HUES6 (cell line): ENCODE results near the gene MGLL.

Experiments
- H3K27ac ChIP-seq: 2 replicates; pipeline ENCODE4 v1.7.0; 2013; ENCODE audit warnings: low read depth, mild to moderate bottlenecking, low read length, inconsistent platforms
- H3K27me3 ChIP-seq: 2 replicates; pipeline ENCODE4 v1.6.1; 2013; ENCODE audit warnings: low read length; ENCODE audit not compliant: control insufficient read depth, insufficient read depth
- H3K36me3 ChIP-seq: 2 replicates; pipeline ENCODE4 v1.6.1; 2013; ENCODE audit warnings: low read length; ENCODE audit not compliant: control insufficient read depth, insufficient read depth
- H3K4me1 ChIP-seq: 2 replicates; pipeline ENCODE4 v1.6.1; 2013; ENCODE audit warnings: low read length; ENCODE audit not compliant: control insufficient read depth, insufficient read depth
- H3K4me3 ChIP-seq: 2 replicates; pipeline ENCODE4 v1.5.1; 2013; ENCODE audit warnings: low read depth, low read length
- H3K9ac ChIP-seq: one replicate; pipeline ENCODE4 v1.6.1; 2013; ENCODE audit warnings: mild to moderate bottlenecking, low read length
- H3K9me3 ChIP-seq: 2 replicates; pipeline ENCODE4 v1.6.1; 2013; ENCODE audit warnings: low read depth, low read length; ENCODE audit not compliant: control insufficient read depth, insufficient read depth

MGLL gene

GRCh38 chr3:127670761-127671522, 151.4 kb downstream of the MGLL start:
- H3K9ac ChIP-seq, result no peak overlapping the region
- no peaks in the 10 kb centered on the region for H3K9me3 ChIP-seq
- H3K4me3 ChIP-seq, result no peak overlapping the region
- peaks cover 15% of the 10 kb centered on the region for H3K4me1 ChIP-seq
- H3K36me3 ChIP-seq, result no peaks in the 10 kb centered on the region
- no peak overlapping the region for H3K27ac ChIP-seq
- peaks cover 10% of the 10 kb centered on the region for H3K27me3 ChIP-seq

GRCh38 chr3:127670229-127670559, 152.1 kb downstream of the MGLL start:
- Histone ChIP-seq H3K27ac (no peak overlapping the region), H3K9me3 (no peaks in the 10 kb centered on the region), H3K9ac (no peak overlapping the region), H3K27me3 (peaks cover 10% of the 10 kb centered on the region), H3K36me3 (no peaks in the 10 kb centered on the region), H3K4me1 (peaks cover 15% of the 10 kb centered on the region), H3K4me3 (no peak overlapping the region)

- Histone ChIP-seq H3K27me3 (peaks cover 10% of the 10 kb centered on the region), H3K4me3 (no peak overlapping the region), H3K9ac (no peak overlapping the region), H3K4me1 (peaks cover 15% of the 10 kb centered on the region), H3K27ac (no peak overlapping the region), H3K9me3 (no peaks in the 10 kb centered on the region), H3K36me3 (no peaks in the 10 kb centered on the region)
These were observed 152.6 kb downstream of the MGLL start for GRCh38 chr3:127669541-127670228.

GRCh38 chr3:127668906-127669305, 153.4 kb downstream of the MGLL start:
- no peaks in the 10 kb centered on the region for H3K36me3 ChIP-seq
- no peaks in the 10 kb centered on the region for H3K9me3 ChIP-seq
- peaks cover 12% of the 10 kb centered on the region for H3K4me1 ChIP-seq
- no peak overlapping the region for H3K4me3 ChIP-seq
- peaks cover 7% of the 10 kb centered on the region for H3K27me3 ChIP-seq
- no peak overlapping the region for H3K27ac ChIP-seq
- no peak overlapping the region for H3K9ac ChIP-seq

- H3K4me3 ChIP-seq, result no peak overlapping the region
- H3K9ac ChIP-seq, result no peak overlapping the region
- H3K27me3 ChIP-seq, result no peaks in the 10 kb centered on the region; the same call in 1 of the 2 replicates
- no peaks in the 10 kb centered on the region for H3K36me3 ChIP-seq
- H3K9me3 ChIP-seq, result no peaks in the 10 kb centered on the region
- no peak overlapping the region for H3K27ac ChIP-seq
- H3K4me1 ChIP-seq, result 0 out of 2 replicates have a peak, but pooled peaks cover 6% of the 10 kb centered on the region
These were observed 155.1 kb downstream of the MGLL start for GRCh38 chr3:127667119-127667681.

- Histone ChIP-seq H3K9ac (no peak overlapping the region), H3K4me1 (0 out of 2 replicates have a peak, but pooled peaks cover 2% of the 10 kb centered on the region), H3K36me3 (no peaks in the 10 kb centered on the region), H3K27ac (no peak overlapping the region), H3K27me3 (no peaks in the 10 kb centered on the region; the same call in 1 of the 2 replicates), H3K9me3 (no peaks in the 10 kb centered on the region), H3K4me3 (no peak overlapping the region)
These were observed 155.6 kb downstream of the MGLL start for GRCh38 chr3:127666676-127667075.

GRCh38 chr3:127665586-127665985, 156.7 kb downstream of the MGLL start:
- Histone ChIP-seq H3K9me3 (no peaks in the 10 kb centered on the region), H3K4me3 (no peak overlapping the region), H3K27ac (no peak overlapping the region), H3K36me3 (peaks cover 7% of the 10 kb centered on the region; the same call in 1 of the 2 replicates), H3K27me3 (no peaks in the 10 kb centered on the region), H3K4me1 (no peaks in the 10 kb centered on the region), H3K9ac (no peak overlapping the region)

GRCh38 chr3:127665165-127665564, 157.2 kb downstream of the MGLL start:
- Histone ChIP-seq H3K36me3 (peaks cover 9% of the 10 kb centered on the region; the same call in 1 of the 2 replicates), H3K4me1 (no peaks in the 10 kb centered on the region), H3K9ac (no peak overlapping the region), H3K4me3 (no peak overlapping the region), H3K9me3 (no peaks in the 10 kb centered on the region), H3K27ac (no peak overlapping the region), H3K27me3 (no peaks in the 10 kb centered on the region)

- H3K4me1 ChIP-seq, result no peaks in the 10 kb centered on the region
- no peak overlapping the region for H3K4me3 ChIP-seq
- no peaks in the 10 kb centered on the region for H3K9me3 ChIP-seq
- no peaks in the 10 kb centered on the region for H3K27me3 ChIP-seq
- H3K27ac ChIP-seq, result no peak overlapping the region
- no peak overlapping the region for H3K9ac ChIP-seq
- peaks cover 9% of the 10 kb centered on the region; the same call in 1 of the 2 replicates for H3K36me3 ChIP-seq
These were observed 159.2 kb downstream of the MGLL start for GRCh38 chr3:127663151-127663550.

- no peak overlapping the region for H3K9ac ChIP-seq
- no peaks in the 10 kb centered on the region for H3K27me3 ChIP-seq
- no peaks in the 10 kb centered on the region for H3K4me1 ChIP-seq
- peaks cover 9% of the 10 kb centered on the region; the same call in 1 of the 2 replicates for H3K36me3 ChIP-seq
- no peak overlapping the region for H3K27ac ChIP-seq
- no peaks in the 10 kb centered on the region for H3K9me3 ChIP-seq
- no peak overlapping the region for H3K4me3 ChIP-seq
These were observed 160.3 kb downstream of the MGLL start for GRCh38 chr3:127662001-127662469.

GRCh38 chr3:127661600-127661999, 160.7 kb downstream of the MGLL start:
- Histone ChIP-seq H3K27me3 (no peaks in the 10 kb centered on the region), H3K9ac (no peak overlapping the region), H3K4me3 (no peak overlapping the region), H3K4me1 (no peaks in the 10 kb centered on the region), H3K9me3 (no peaks in the 10 kb centered on the region), H3K27ac (no peak overlapping the region), H3K36me3 (peaks cover 9% of the 10 kb centered on the region; the same call in 1 of the 2 replicates)
